Trophoblast cell (in vitro differentiated cells and primary cell): ENCODE measurements around the gene MUC4.

ENCODE experiments used
- DNase-seq, 2 donors: peaks; one replicate each; pipeline ENCODE4 v3.0.0-alpha.2; 2016
- H2AFZ ChIP-seq: 2 replicates; pipeline ENCODE4 v1.6.1; 2013; ENCODE audit warnings: low read length, moderate library complexity, mild to moderate bottlenecking; ENCODE audit not compliant: insufficient read depth, poor library complexity
- H2AK5ac ChIP-seq: 2 replicates; pipeline ENCODE4 v1.6.1; 2013; ENCODE audit warnings: mild to moderate bottlenecking, low read length
- H2BK120ac ChIP-seq: 2 replicates; pipeline ENCODE4 v1.6.1; 2013; ENCODE audit warnings: low read length, mild to moderate bottlenecking, moderate library complexity; ENCODE audit not compliant: insufficient read depth, poor library complexity
- H2BK12ac ChIP-seq: 2 replicates; pipeline ENCODE4 v1.6.1; 2013; ENCODE audit warnings: mild to moderate bottlenecking, low read length, moderate library complexity
- H2BK5ac ChIP-seq: 2 replicates; pipeline ENCODE4 v1.6.1; 2013; ENCODE audit warnings: low read length, low read depth, moderate library complexity, mild to moderate bottlenecking; ENCODE audit not compliant: poor library complexity
- H3K14ac ChIP-seq: 2 replicates; pipeline ENCODE4 v1.6.1; 2013; ENCODE audit warnings: mild to moderate bottlenecking, low read length
- H3K18ac ChIP-seq: 2 replicates; pipeline ENCODE4 v1.6.1; 2013; ENCODE audit warnings: mild to moderate bottlenecking, low read length
- H3K23ac ChIP-seq: 2 replicates; pipeline ENCODE4 v1.6.1; 2013; ENCODE audit warnings: low read length
- H3K27ac ChIP-seq: 2 replicates; pipeline ENCODE4 v1.5.1; 2013; ENCODE audit warnings: low read depth, mild to moderate bottlenecking, inconsistent platforms, low read length, moderate library complexity
- H3K27me3 ChIP-seq: 2 replicates; pipeline ENCODE4 v1.6.1; 2013; ENCODE audit warnings: inconsistent platforms, mild to moderate bottlenecking, low read length, moderate library complexity; ENCODE audit not compliant: insufficient read depth
- H3K36me3 ChIP-seq, 2 experiments: 1 replicate in 1 of 2; 2 replicates in 1 of 2; pipeline ENCODE4 v1.6.1; 2013; ENCODE audit warnings: low read length in 2 of 2, mild to moderate bottlenecking in 2 of 2, moderate library complexity in 1 of 2; ENCODE audit not compliant: insufficient read depth in 2 of 2, control insufficient read depth in 1 of 2
- H3K4ac ChIP-seq: 2 replicates; pipeline ENCODE4 v1.6.1; 2013; ENCODE audit warnings: low read depth, mild to moderate bottlenecking, low read length, moderate library complexity
- H3K4me1 ChIP-seq, 2 experiments: 1 replicate in 1 of 2; 2 replicates in 1 of 2; pipeline ENCODE4 v1.6.1; 2013; ENCODE audit warnings: low read length in 2 of 2, mild to moderate bottlenecking in 2 of 2, moderate library complexity in 1 of 2; ENCODE audit not compliant: insufficient read depth in 2 of 2, control insufficient read depth in 1 of 2
- H3K4me2 ChIP-seq: 2 replicates; pipeline ENCODE4 v1.6.1; 2013; ENCODE audit warnings: inconsistent platforms, mild to moderate bottlenecking, low read length, moderate library complexity
- H3K4me3 ChIP-seq: 2 replicates; pipeline ENCODE4 v1.5.1; 2013; ENCODE audit warnings: mild to moderate bottlenecking, low read depth, low read length, inconsistent platforms
- H3K79me1 ChIP-seq: one replicate; pipeline ENCODE4 v1.6.1; 2013; ENCODE audit warnings: low read length
- H3K79me2 ChIP-seq: 2 replicates; pipeline ENCODE4 v1.6.1; 2013; ENCODE audit warnings: low read length, mild to moderate bottlenecking; ENCODE audit not compliant: control insufficient read depth, insufficient read depth, poor library complexity
- H3K9ac ChIP-seq: 2 replicates; pipeline ENCODE4 v1.6.1; 2013; ENCODE audit warnings: mild to moderate bottlenecking, low read length
- H3K9me3 ChIP-seq: 2 replicates; pipeline ENCODE4 v1.6.1; 2013; ENCODE audit warnings: low read depth, mild to moderate bottlenecking, control low read depth, inconsistent platforms, low read length; ENCODE audit not compliant: insufficient read depth
- H4K12ac ChIP-seq: 2 replicates; pipeline ENCODE4 v1.6.1; 2013; ENCODE audit warnings: low read depth, mild to moderate bottlenecking, low read length, moderate library complexity
- H4K8ac ChIP-seq: 2 replicates; pipeline ENCODE4 v1.6.1; 2013; ENCODE audit warnings: low read depth, mild to moderate bottlenecking, low read length, moderate library complexity
- H4K91ac ChIP-seq: one replicate; pipeline ENCODE4 v1.6.1; 2013; ENCODE audit warnings: low read depth, mild to moderate bottlenecking, low read length, moderate library complexity
- WGBS: extraction: QIAGEN DNeasy Blood & Tissue Kit; methylation state at CpG from one replicate; pipeline ENCODE4 v1.1.7; 2013; ENCODE audit warnings: missing lambda C conversion rate; ENCODE audit not compliant: insufficient read length, insufficient coverage; ENCODE audit errors: extremely low coverage; 5-methylcytosine and 5-hydroxymethylcytosine counted together

The MUC4 gene

GRCh38 chr3:195802261-195802701, 9.4 kb downstream of the MUC4 start:
- peaks cover 1% of the 10 kb centered on the region for H3K9me3 ChIP-seq
- H3K27ac ChIP-seq, result no peak overlapping the region
- no peaks in the 10 kb centered on the region for H3K79me2 ChIP-seq
- H3K9ac ChIP-seq, result no peak overlapping the region
- no peak overlapping the region for H4K91ac ChIP-seq
- no peak overlapping the region for H3K4ac ChIP-seq
- no peak overlapping the region for H3K14ac ChIP-seq
- peak overlapping the region; percentile 1 for H3K4me3 ChIP-seq
- H2BK5ac ChIP-seq, result no peak overlapping the region
- H3K4me1 ChIP-seq, result no peaks in the 10 kb centered on the region
- no peak overlapping the region for H2BK12ac ChIP-seq
- no peak overlapping the region for H2AK5ac ChIP-seq
- no CpG with 5 or more reads among the region's 15 CpGs for WGBS
- H3K36me3 ChIP-seq, result no peaks in the 10 kb centered on the region
- no peaks in the 10 kb centered on the region for H3K79me1 ChIP-seq
- no peak overlapping the region for H3K23ac ChIP-seq
- H3K27me3 ChIP-seq, result no peaks in the 10 kb centered on the region
- H4K12ac ChIP-seq, result no peak overlapping the region
- no peak overlapping the region for H3K4me2 ChIP-seq
- H4K8ac ChIP-seq, result no peak overlapping the region
- no peak for DNase-seq
- H2BK120ac ChIP-seq, result no peak overlapping the region
- H2AFZ ChIP-seq, result no peak overlapping the region
- no peak overlapping the region for H3K18ac ChIP-seq

GRCh38 chr3:195801251-195802183, 10.2 kb downstream of the MUC4 start:
- Histone ChIP-seq H3K27me3 (no peaks in the 10 kb centered on the region), H4K12ac (no peak overlapping the region), H3K9me3 (peaks cover 1% of the 10 kb centered on the region), H3K4ac (no peak overlapping the region), H2BK5ac (no peak overlapping the region), H3K23ac (no peak overlapping the region), H3K14ac (no peak overlapping the region), H3K27ac (no peak overlapping the region), H4K8ac (no peak overlapping the region), H3K4me1 (no peaks in the 10 kb centered on the region), H3K79me2 (no peaks in the 10 kb centered on the region), H2BK12ac (no peak overlapping the region), H3K18ac (no peak overlapping the region), H3K79me1 (no peaks in the 10 kb centered on the region), H3K4me3 (no peak overlapping the region), H3K4me2 (no peak overlapping the region), H2AFZ (no peak overlapping the region), H3K36me3 (no peaks in the 10 kb centered on the region), H2BK120ac (no peak overlapping the region), H3K9ac (no peak overlapping the region), H4K91ac (no peak overlapping the region), H2AK5ac (no peak overlapping the region)
- DNase-seq, result no peak
- WGBS, result no CpG with 5 or more reads among the region's 35 CpGs

- Histone ChIP-seq H3K4me1 (no peaks in the 10 kb centered on the region), H4K91ac (no peak overlapping the region), H2BK120ac (no peak overlapping the region), H3K14ac (no peak overlapping the region), H2AK5ac (no peak overlapping the region), H3K27ac (no peak overlapping the region), H3K79me2 (no peaks in the 10 kb centered on the region), H4K12ac (no peak overlapping the region), H3K4me2 (no peak overlapping the region), H3K18ac (no peak overlapping the region), H3K36me3 (no peaks in the 10 kb centered on the region), H3K9ac (no peak overlapping the region), H3K9me3 (peaks cover 1% of the 10 kb centered on the region), H4K8ac (no peak overlapping the region), H3K23ac (no peak overlapping the region), H2AFZ (no peak overlapping the region), H3K27me3 (no peaks in the 10 kb centered on the region), H2BK5ac (no peak overlapping the region), H2BK12ac (no peak overlapping the region), H3K4ac (no peak overlapping the region), H3K79me1 (no peaks in the 10 kb centered on the region), H3K4me3 (no peak overlapping the region)
- no peak for DNase-seq
- no CpG with 5 or more reads among the region's 6 CpGs for WGBS
Measured at GRCh38 chr3:195800240-195800639, 11.5 kb downstream of the MUC4 start.

GRCh38 chr3:195796795-195797194, 14.9 kb downstream of the MUC4 start:
- H4K8ac ChIP-seq, result no peak overlapping the region
- H3K79me1 ChIP-seq, result no peaks in the 10 kb centered on the region
- no peak overlapping the region for H3K4ac ChIP-seq
- no peak overlapping the region for H2AFZ ChIP-seq
- no peak overlapping the region for H3K27ac ChIP-seq
- H3K4me1 ChIP-seq, result no peaks in the 10 kb centered on the region
- H2AK5ac ChIP-seq, result no peak overlapping the region
- H4K12ac ChIP-seq, result no peak overlapping the region
- H3K9ac ChIP-seq, result no peak overlapping the region
- no peaks in the 10 kb centered on the region for H3K9me3 ChIP-seq
- H3K23ac ChIP-seq, result no peak overlapping the region
- H3K36me3 ChIP-seq, result no peaks in the 10 kb centered on the region
- no CpG with 5 or more reads among the region's 11 CpGs for WGBS
- H3K18ac ChIP-seq, result no peak overlapping the region
- no peak overlapping the region for H3K14ac ChIP-seq
- H3K79me2 ChIP-seq, result no peaks in the 10 kb centered on the region
- no peak overlapping the region for H4K91ac ChIP-seq
- no peak overlapping the region for H3K4me3 ChIP-seq
- H3K4me2 ChIP-seq, result no peak overlapping the region
- DNase-seq, result no peak
- H2BK5ac ChIP-seq, result no peak overlapping the region
- no peak overlapping the region for H2BK12ac ChIP-seq
- no peak overlapping the region for H2BK120ac ChIP-seq
- H3K27me3 ChIP-seq, result no peaks in the 10 kb centered on the region
